Measurements from ENCODE around the gene FIBCD1. TPM values are rescaled to one million over a fixed set of nuclear protein-coding genes. Genes with fewer than 3 reads are reported as not detected.

Gene FIBCD1
- total RNA-seq, 1 donor from 2014 or later, result 0.66 TPM

DNA sequence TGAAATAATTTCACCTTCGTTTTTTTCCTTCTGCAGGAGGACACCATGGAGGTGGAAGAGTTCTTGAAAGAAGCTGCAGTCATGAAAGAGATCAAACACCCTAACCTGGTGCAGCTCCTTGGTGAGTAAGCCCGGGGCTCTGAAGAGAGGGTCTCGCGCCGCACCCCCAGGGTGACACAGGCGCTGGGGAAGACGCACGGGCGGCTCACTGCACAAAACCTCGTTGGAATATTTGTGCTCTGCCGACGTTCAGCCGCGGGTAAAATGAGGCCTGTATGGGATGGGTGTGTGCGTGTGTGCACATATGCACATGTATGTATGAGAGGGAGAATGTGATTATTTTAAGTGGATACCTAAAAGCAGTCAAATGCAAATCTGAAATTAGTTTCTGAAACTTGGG is 67.0 kb downstream of the FIBCD1 start:
- H3K4me3 Mint-ChIP-seq (ENCODE audit: unreplicated experiment), result no peak overlapping the region
- no peaks in the 10 kb centered on the region for H3K27me3 ChIP-seq (ENCODE audit: insufficient read depth, low read length)
- no peak overlapping the region for H3K4me2 ChIP-seq (ENCODE audit: low read length)
- H4K20me1 ChIP-seq (ENCODE audit: insufficient read depth, low read length), result peaks cover 91% of the 10 kb centered on the region
- H3K9me3 ChIP-seq (ENCODE audit: insufficient read depth, low read depth, low read length), result no peaks in the 10 kb centered on the region
- no peak overlapping the region for H3K9ac ChIP-seq (ENCODE audit: low read length)
- no peak overlapping the region for H3K27ac ChIP-seq (ENCODE audit: low read depth, low read length)
- peaks cover 76% of the 10 kb centered on the region for H3K79me2 ChIP-seq (ENCODE audit: insufficient read depth, low read length)
- no peaks in the 10 kb centered on the region for H3K27me3 Mint-ChIP-seq (ENCODE audit: low read depth, unreplicated experiment)
- FAIRE-seq (no peak), DNase-seq (ENCODE audit: low read depth) (no peak)
- no peak overlapping the region for H3K4me3 ChIP-seq (ENCODE audit: insufficient read depth, low read depth, low read length)
- H3K9me3 Mint-ChIP-seq (ENCODE audit: unreplicated experiment), result no peaks in the 10 kb centered on the region
- H3K4me1 ChIP-seq (ENCODE audit: insufficient read depth, low read length), result peaks cover 21% of the 10 kb centered on the region
- no peak overlapping the region for H3K27ac Mint-ChIP-seq (ENCODE audit: unreplicated experiment)
- H3K4me1 Mint-ChIP-seq (ENCODE audit: low read depth, unreplicated experiment), result peaks cover 14% of the 10 kb centered on the region
- H2AFZ ChIP-seq (ENCODE audit: low read depth, low read length), result no peak overlapping the region
- peaks cover 53% of the 10 kb centered on the region for H3K36me3 ChIP-seq (ENCODE audit: insufficient read depth, low read length)
- H3K36me3 Mint-ChIP-seq (ENCODE audit: low read depth, unreplicated experiment), result peaks cover 23% of the 10 kb centered on the region
- no peak for TF ChIP-seq EZH2 (IDR thresholded peaks at IDR 0.05; ENCODE audit: insufficient read depth, low read length)
- TF ChIP-seq, protein P1, sequence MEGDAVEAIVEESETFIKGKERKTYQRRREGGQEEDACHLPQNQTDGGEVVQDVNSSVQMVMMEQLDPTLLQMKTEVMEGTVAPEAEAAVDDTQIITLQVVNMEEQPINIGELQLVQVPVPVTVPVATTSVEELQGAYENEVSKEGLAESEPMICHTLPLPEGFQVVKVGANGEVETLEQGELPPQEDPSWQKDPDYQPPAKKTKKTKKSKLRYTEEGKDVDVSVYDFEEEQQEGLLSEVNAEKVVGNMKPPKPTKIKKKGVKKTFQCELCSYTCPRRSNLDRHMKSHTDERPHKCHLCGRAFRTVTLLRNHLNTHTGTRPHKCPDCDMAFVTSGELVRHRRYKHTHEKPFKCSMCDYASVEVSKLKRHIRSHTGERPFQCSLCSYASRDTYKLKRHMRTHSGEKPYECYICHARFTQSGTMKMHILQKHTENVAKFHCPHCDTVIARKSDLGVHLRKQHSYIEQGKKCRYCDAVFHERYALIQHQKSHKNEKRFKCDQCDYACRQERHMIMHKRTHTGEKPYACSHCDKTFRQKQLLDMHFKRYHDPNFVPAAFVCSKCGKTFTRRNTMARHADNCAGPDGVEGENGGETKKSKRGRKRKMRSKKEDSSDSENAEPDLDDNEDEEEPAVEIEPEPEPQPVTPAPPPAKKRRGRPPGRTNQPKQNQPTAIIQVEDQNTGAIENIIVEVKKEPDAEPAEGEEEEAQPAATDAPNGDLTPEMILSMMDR (IDR thresholded peaks at IDR 0.05; ENCODE audit: insufficient read depth, low read depth, low read length), result no peak

DNA sequence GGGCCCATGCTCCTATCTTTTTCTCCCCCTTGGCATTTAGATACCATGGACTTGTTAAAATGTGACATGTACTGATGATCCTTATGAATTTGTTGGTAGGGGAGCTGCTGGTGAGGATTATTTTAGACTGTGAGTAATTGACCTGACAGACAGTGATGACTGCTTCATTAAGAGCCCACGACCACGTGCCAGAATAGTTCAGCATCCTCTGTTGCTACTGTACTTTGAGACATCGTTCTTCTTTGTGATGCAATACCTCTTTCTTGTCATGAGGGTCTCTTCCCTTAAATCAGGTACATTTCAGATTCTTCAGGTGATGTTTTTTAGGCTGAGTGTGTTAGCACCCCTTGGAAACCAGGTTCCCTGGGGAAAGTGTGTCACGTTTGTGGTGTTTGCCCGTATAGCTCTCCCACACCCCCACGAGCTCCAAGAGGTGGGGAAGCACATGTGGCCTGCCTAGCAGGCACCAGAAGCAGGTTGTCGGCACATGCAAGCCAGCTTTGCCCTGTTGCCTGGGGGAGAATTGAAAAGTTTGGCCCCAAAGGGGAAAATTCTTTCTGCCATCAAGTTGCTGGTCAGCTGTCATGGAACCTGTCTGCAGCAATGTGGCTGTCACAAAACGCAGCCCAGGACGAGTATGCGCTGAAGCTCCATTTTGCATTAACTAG is 67.5 kb downstream of the FIBCD1 start:
- no peaks in the 10 kb centered on the region for H3K27me3 ChIP-seq (ENCODE audit: insufficient read depth, low read length)
- peaks cover 53% of the 10 kb centered on the region for H3K36me3 ChIP-seq (ENCODE audit: insufficient read depth, low read length)
- Mint-ChIP-seq H3K27ac (ENCODE audit: unreplicated experiment) (peak overlapping the region; percentile 56), H3K4me1 (ENCODE audit: low read depth, unreplicated experiment) (peaks cover 16% of the 10 kb centered on the region), H3K27me3 (ENCODE audit: low read depth, unreplicated experiment) (no peaks in the 10 kb centered on the region), H3K4me3 (ENCODE audit: unreplicated experiment) (peak overlapping the region; percentile 11), H3K36me3 (ENCODE audit: low read depth, unreplicated experiment) (peaks cover 20% of the 10 kb centered on the region), H3K9me3 (ENCODE audit: unreplicated experiment) (no peaks in the 10 kb centered on the region)
- no peak for FAIRE-seq
- peaks cover 21% of the 10 kb centered on the region for H3K4me1 ChIP-seq (ENCODE audit: insufficient read depth, low read length)
- DNase-seq (ENCODE audit: low read depth), result no peak
- no peak overlapping the region for H3K4me3 ChIP-seq (ENCODE audit: insufficient read depth, low read depth, low read length)
- no peak overlapping the region for H3K4me2 ChIP-seq (ENCODE audit: low read length)
- no peak overlapping the region for H3K9ac ChIP-seq (ENCODE audit: low read length)
- no peaks in the 10 kb centered on the region for H3K9me3 ChIP-seq (ENCODE audit: insufficient read depth, low read depth, low read length)
- no peak overlapping the region for H2AFZ ChIP-seq (ENCODE audit: low read depth, low read length)
- peaks cover 92% of the 10 kb centered on the region for H4K20me1 ChIP-seq (ENCODE audit: insufficient read depth, low read length)
- TF ChIP-seq, protein P1 (IDR thresholded peaks at IDR 0.05; ENCODE audit: insufficient read depth, low read depth, low read length), result no peak
- TF ChIP-seq EZH2 (IDR thresholded peaks at IDR 0.05; ENCODE audit: insufficient read depth, low read length), result no peak
- H3K79me2 ChIP-seq (ENCODE audit: insufficient read depth, low read length), result peaks cover 82% of the 10 kb centered on the region
- no peak overlapping the region for H3K27ac ChIP-seq (ENCODE audit: low read depth, low read length)

Data from astrocyte (in vitro differentiated cells and primary cell).